Upper lobe of left lung (tissue), 4 donors: ENCODE measurements around the gene LCA5L.

Source experiments
- POLR2AphosphoS5 ChIP-seq, 2 donors: sonication (generic); formaldehyde crosslinking; IDR thresholded peaks; one replicate each; pipeline ENCODE4 v1.5.1; 2017; ENCODE audit warnings: antibody characterized with exemption in 2 of 2
- TF ChIP-seq, protein P1 (sequence below), 6 experiments: fragments of 450-650 bp in 4 of 6; fragments of 200-600 bp in 2 of 6; sonication (generic) in 2 of 6; IDR thresholded peaks; one replicate each; pipeline ENCODE4 v1.5.1; 2016 to 2019; ENCODE audit warnings: antibody characterized with exemption in 6 of 6

DNA sequence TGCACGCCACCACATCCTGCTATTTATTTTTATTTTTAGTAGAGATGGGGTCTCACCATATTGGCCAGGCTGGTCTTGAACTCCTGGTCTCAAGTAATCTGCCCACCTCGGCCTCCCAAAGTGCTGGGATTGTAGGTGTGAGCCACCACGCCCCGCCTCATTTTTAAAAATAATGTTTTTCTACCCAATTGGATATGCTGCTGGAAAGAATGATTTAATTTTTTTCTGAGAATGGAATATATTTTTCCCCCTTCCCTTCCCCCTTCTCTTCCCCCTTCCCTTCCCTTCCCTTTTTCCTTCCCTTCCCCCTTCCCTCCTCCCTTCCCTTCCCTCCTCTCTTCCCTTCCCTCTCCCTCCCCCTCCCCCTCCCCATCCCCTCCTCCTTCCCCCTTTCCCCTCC, 79.0 kb downstream of the LCA5L start:
- TF ChIP-seq, protein P1, sequence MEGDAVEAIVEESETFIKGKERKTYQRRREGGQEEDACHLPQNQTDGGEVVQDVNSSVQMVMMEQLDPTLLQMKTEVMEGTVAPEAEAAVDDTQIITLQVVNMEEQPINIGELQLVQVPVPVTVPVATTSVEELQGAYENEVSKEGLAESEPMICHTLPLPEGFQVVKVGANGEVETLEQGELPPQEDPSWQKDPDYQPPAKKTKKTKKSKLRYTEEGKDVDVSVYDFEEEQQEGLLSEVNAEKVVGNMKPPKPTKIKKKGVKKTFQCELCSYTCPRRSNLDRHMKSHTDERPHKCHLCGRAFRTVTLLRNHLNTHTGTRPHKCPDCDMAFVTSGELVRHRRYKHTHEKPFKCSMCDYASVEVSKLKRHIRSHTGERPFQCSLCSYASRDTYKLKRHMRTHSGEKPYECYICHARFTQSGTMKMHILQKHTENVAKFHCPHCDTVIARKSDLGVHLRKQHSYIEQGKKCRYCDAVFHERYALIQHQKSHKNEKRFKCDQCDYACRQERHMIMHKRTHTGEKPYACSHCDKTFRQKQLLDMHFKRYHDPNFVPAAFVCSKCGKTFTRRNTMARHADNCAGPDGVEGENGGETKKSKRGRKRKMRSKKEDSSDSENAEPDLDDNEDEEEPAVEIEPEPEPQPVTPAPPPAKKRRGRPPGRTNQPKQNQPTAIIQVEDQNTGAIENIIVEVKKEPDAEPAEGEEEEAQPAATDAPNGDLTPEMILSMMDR (IDR thresholded peaks at IDR 0.05): no peak
- TF ChIP-seq POLR2AphosphoS5 (IDR thresholded peaks at IDR 0.05): no peak
